ENCODE results near the gene ADAMTSL5.

DNA sequence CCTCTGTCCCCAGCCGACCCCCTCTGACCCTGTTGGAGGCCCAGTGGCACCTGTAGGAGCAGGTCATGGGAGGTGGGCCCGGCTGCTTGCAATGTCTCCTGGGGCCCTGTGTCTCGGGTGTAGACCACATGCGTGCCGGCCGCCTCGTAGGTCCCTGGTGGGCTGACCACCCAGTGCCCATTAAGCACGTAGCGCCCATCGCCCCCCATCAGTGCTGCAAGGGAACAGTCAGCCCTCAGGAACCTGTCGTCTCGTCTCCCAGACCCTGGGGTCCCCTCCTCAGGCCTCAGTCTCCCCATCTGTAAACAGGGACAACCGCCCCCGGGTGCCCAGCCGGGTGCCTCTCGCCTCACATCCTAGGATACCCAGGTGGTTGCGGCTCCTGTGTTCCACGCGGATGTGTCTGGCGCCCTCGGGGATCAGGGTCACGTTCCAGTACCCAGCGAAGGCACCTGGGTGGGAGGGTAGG, 5.6 kb downstream of the ADAMTSL5 start:
- no peak for TF ChIP-seq ZNF282 (IDR thresholded peaks at IDR 0.05; ENCODE audit: partially characterized antibody)
- no peak for TF ChIP-seq NCOA1 (CRISPR knock-in tag; IDR thresholded peaks at IDR 0.05)
- TF ChIP-seq ESRRA (CRISPR knock-in tag; IDR thresholded peaks at IDR 0.05; ENCODE audit: low read depth) = no peak
- TF ChIP-seq JUN (CRISPR knock-in tag; IDR thresholded peaks at IDR 0.05) = no peak
- TF ChIP-seq ZNF235 (CRISPR knock-in tag; IDR thresholded peaks at IDR 0.05; ENCODE audit: borderline replicate concordance) = no peak
- TF ChIP-seq, protein P1, sequence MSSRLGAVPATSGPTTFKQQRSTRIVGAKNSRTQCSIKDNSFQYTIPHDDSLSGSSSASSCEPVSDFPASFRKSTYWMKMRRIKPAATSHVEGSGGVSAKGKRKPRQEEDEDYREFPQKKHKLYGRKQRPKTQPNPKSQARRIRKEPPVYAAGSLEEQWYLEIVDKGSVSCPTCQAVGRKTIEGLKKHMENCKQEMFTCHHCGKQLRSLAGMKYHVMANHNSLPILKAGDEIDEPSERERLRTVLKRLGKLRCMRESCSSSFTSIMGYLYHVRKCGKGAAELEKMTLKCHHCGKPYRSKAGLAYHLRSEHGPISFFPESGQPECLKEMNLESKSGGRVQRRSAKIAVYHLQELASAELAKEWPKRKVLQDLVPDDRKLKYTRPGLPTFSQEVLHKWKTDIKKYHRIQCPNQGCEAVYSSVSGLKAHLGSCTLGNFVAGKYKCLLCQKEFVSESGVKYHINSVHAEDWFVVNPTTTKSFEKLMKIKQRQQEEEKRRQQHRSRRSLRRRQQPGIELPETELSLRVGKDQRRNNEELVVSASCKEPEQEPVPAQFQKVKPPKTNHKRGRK (CRISPR knock-in tag; IDR thresholded peaks at IDR 0.05) = no peak
- TF ChIP-seq RAD21 (CRISPR knock-in tag; IDR thresholded peaks at IDR 0.05) = no peak
- TF ChIP-seq, protein P2, sequence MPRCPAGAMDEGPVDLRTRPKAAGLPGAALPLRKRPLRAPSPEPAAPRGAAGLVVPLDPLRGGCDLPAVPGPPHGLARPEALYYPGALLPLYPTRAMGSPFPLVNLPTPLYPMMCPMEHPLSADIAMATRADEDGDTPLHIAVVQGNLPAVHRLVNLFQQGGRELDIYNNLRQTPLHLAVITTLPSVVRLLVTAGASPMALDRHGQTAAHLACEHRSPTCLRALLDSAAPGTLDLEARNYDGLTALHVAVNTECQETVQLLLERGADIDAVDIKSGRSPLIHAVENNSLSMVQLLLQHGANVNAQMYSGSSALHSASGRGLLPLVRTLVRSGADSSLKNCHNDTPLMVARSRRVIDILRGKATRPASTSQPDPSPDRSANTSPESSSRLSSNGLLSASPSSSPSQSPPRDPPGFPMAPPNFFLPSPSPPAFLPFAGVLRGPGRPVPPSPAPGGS (CRISPR knock-in tag; IDR thresholded peaks at IDR 0.05) = no peak
- TF ChIP-seq, protein P3, sequence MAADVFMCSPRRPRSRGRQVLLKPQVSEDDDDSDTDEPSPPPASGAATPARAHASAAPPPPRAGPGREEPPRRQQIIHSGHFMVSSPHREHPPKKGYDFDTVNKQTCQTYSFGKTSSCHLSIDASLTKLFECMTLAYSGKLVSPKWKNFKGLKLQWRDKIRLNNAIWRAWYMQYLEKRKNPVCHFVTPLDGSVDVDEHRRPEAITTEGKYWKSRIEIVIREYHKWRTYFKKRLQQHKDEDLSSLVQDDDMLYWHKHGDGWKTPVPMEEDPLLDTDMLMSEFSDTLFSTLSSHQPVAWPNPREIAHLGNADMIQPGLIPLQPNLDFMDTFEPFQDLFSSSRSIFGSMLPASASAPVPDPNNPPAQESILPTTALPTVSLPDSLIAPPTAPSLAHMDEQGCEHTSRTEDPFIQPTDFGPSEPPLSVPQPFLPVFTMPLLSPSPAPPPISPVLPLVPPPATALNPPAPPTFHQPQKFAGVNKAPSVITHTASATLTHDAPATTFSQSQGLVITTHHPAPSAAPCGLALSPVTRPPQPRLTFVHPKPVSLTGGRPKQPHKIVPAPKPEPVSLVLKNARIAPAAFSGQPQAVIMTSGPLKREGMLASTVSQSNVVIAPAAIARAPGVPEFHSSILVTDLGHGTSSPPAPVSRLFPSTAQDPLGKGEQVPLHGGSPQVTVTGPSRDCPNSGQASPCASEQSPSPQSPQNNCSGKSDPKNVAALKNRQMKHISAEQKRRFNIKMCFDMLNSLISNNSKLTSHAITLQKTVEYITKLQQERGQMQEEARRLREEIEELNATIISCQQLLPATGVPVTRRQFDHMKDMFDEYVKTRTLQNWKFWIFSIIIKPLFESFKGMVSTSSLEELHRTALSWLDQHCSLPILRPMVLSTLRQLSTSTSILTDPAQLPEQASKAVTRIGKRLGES (CRISPR knock-in tag; IDR thresholded peaks at IDR 0.05; ENCODE audit: borderline replicate concordance) = no peak
- TF ChIP-seq POLR2AphosphoS5 (IDR thresholded peaks at IDR 0.05; ENCODE audit: low read depth, low read length) = no peak
- no peak for TF ChIP-seq ETV6 (CRISPR knock-in tag; conservative IDR thresholded peaks at IDR 0.05)

Data from HepG2 (cell line).